Aorta (tissue), 5 donors: ENCODE measurements around the gene PTCHD1. TPM values are rescaled to one million over a fixed set of nuclear protein-coding genes. Genes with fewer than 3 reads are reported as not detected.

Experiments
- ATAC-seq: fragments of 200-7000 bp; cut with Tn5 transposase; one replicate; pipeline ENCODE4 v1.9.1; 2022; ENCODE audit warnings: moderate library complexity; ENCODE audit not compliant: low FRiP score
- DNase-seq, 2 donors: peaks; one replicate each; pipeline ENCODE4 v3.0.0-alpha.2; 2020
- H3K27ac ChIP-seq, 2 donors: one replicate each; pipeline ENCODE4 v1.5.1; 2013; ENCODE audit warnings: low read length in 2 of 2, mild to moderate bottlenecking in 2 of 2, moderate library complexity in 2 of 2, control low read depth in 1 of 2, inconsistent platforms in 1 of 2, low read depth in 1 of 2
- H3K27me3 ChIP-seq, 2 donors: one replicate each; pipeline ENCODE4 v1.6.1; 2013; ENCODE audit warnings: control low read depth in 1 of 2, low read length in 1 of 2, mild to moderate bottlenecking in 1 of 2, moderate library complexity in 1 of 2; ENCODE audit not compliant: insufficient read depth in 2 of 2, control insufficient read depth in 1 of 2
- H3K36me3 ChIP-seq, 2 donors: one replicate each; pipeline ENCODE4 v1.6.1; 2013; ENCODE audit warnings: control low read depth in 1 of 2, low read length in 1 of 2, mild to moderate bottlenecking in 1 of 2; ENCODE audit not compliant: insufficient read depth in 2 of 2, control insufficient read depth in 1 of 2
- H3K4me1 ChIP-seq, 2 donors: one replicate each; pipeline ENCODE4 v1.6.1; 2013; ENCODE audit warnings: low read length in 2 of 2, control low read depth in 1 of 2, mild to moderate bottlenecking in 1 of 2, moderate library complexity in 1 of 2; ENCODE audit not compliant: insufficient read depth in 2 of 2, control insufficient read depth in 1 of 2
- H3K4me3 ChIP-seq, 2 donors: one replicate each; pipeline ENCODE4 v1.5.1; 2013; ENCODE audit warnings: low read length in 2 of 2, control low read depth in 1 of 2, mild to moderate bottlenecking in 1 of 2
- H3K9me3 ChIP-seq: one replicate; pipeline ENCODE4 v1.6.1; 2013; ENCODE audit warnings: mild to moderate bottlenecking, low read length; ENCODE audit not compliant: control insufficient read depth
- WGBS, 2 donors: extraction: QIAGEN DNeasy Blood & Tissue Kit; methylation state at CpG; one replicate each; pipeline ENCODE4 v1.1.7; 2013; 5-methylcytosine and 5-hydroxymethylcytosine counted together
- intact Hi-C, 2 donors: fragments of 100-400 bp; cut with DNase I; formaldehyde crosslinking; loops; one replicate each; pipeline versions ENCODE4 v1.14.2 to v1.15.0; 2022
- polyA plus RNA-seq, 2 donors: library from polyadenylated mRNA; stranded (reverse); fragments of 200-250 nt; gene quantifications; one replicate each; pipeline ENCODE4 v1.2.3, GENCODE V29; 2013
- total RNA-seq, 2 donors: library from RNA; stranded (reverse); fragmentation: NEBNext Ultra II Directional; extraction: Animal tissue kit (Norgen Biotek cat#: 25700); gene quantifications; one replicate each; pipeline ENCODE4 v1.2.1, GENCODE V29; 2021
- donor health status: healthy with polysubstance abuse.
- donor health status: Bipolar disorder and iron deficiency.
- donor health status: DM: no; HTN: no; CAD: no.
- donor health status: DM: no; HTN: no; CAD: no.
- donor health status: DM: yes; HTN: yes; CAD: no.

Gene PTCHD1
- total and polyA plus RNA-seq, 4 donors: 0.03 to 16.2 (median 0.51) TPM; not detected in 1

GRCh38 chrX:23317799-23318724 lies 16.6 kb upstream of the PTCHD1 start:
- H3K9me3 ChIP-seq: no peaks in the 10 kb centered on the region
- no peaks in the 10 kb centered on the region for H3K4me1 ChIP-seq
- no peak overlapping the region for H3K4me3 ChIP-seq
- no peaks in the 10 kb centered on the region for H3K36me3 ChIP-seq
- H3K27me3 ChIP-seq: no peaks in the 10 kb centered on the region
- no peak overlapping the region for H3K27ac ChIP-seq
- intact Hi-C loops: no loop called here
- ATAC-seq (peak; percentile 48), DNase-seq (peak in 1 of 2 donors; percentile 74)
- WGBS, 2 donors: 42 to 56% methylated on average over 11 of the region's 11 CpGs

GRCh38 chrX:23327104-23327503 lies 7.5 kb upstream of the PTCHD1 start:
- H3K27me3 ChIP-seq: no peaks in the 10 kb centered on the region
- H3K36me3 ChIP-seq: no peaks in the 10 kb centered on the region
- WGBS, 2 donors: 33 to 52% methylated on average over 2 of the region's 2 CpGs
- no peak for DNase-seq
- H3K4me3 ChIP-seq: no peak overlapping the region
- H3K4me1 ChIP-seq: no peaks in the 10 kb centered on the region
- no peaks in the 10 kb centered on the region for H3K9me3 ChIP-seq
- H3K27ac ChIP-seq: no peak overlapping the region
- ATAC-seq: no peak
- intact Hi-C loops: no loop called here

GRCh38 chrX:23331701-23332100 lies 2.9 kb upstream of the PTCHD1 start:
- intact Hi-C loops: no loop called here
- no peak overlapping the region for H3K27ac ChIP-seq
- no peak overlapping the region for H3K4me3 ChIP-seq
- ATAC-seq (no peak), DNase-seq (no peak)
- no peaks in the 10 kb centered on the region for H3K36me3 ChIP-seq
- no peaks in the 10 kb centered on the region for H3K4me1 ChIP-seq
- no peaks in the 10 kb centered on the region for H3K27me3 ChIP-seq
- WGBS, 2 donors: 19 to 29% methylated on average over 11 of the region's 11 CpGs
- H3K9me3 ChIP-seq: no peaks in the 10 kb centered on the region

- intact Hi-C loops: no loop called here
- no peaks in the 10 kb centered on the region for H3K36me3 ChIP-seq
- no peaks in the 10 kb centered on the region for H3K27me3 ChIP-seq
- H3K4me1 ChIP-seq: no peaks in the 10 kb centered on the region
- H3K4me3 ChIP-seq: peak overlapping the region in 1 of 2 donors; percentile 8
- DNase-seq (peak in 1 of 2 donors; percentile 74), ATAC-seq (peak; percentile 47)
- WGBS, 2 donors: 1 to 21% methylated on average over 41 to 42 of the region's 42 CpGs
- no peaks in the 10 kb centered on the region for H3K9me3 ChIP-seq
- no peak overlapping the region for H3K27ac ChIP-seq
These were observed 2.4 kb upstream of the PTCHD1 start for GRCh38 chrX:23332101-23332887.

GRCh38 chrX:23332888-23333821 lies 1.5 kb upstream of the PTCHD1 start:
- WGBS, 2 donors: 1 to 28% methylated on average over 74 to 75 of the region's 75 CpGs
- Histone ChIP-seq H3K4me3 (peak overlapping the region; percentile 8 to 26), H3K27me3 (no peaks in the 10 kb centered on the region), H3K36me3 (no peaks in the 10 kb centered on the region), H3K27ac (no peak overlapping the region), H3K4me1 (no peaks in the 10 kb centered on the region), H3K9me3 (no peaks in the 10 kb centered on the region)
- ATAC-seq: peak; percentile 19
- no peak for DNase-seq
- intact Hi-C loops: no loop called here

- no peak overlapping the region for H3K27ac ChIP-seq
These were observed 668 bp upstream of the PTCHD1 start for GRCh38 chrX:23333842-23334520.

GRCh38 chrX:23334521-23334847 lies 165 bp upstream of the PTCHD1 start:
- Histone ChIP-seq H3K9me3 (no peaks in the 10 kb centered on the region), H3K27me3 (no peaks in the 10 kb centered on the region), H3K27ac (no peak overlapping the region), H3K4me3 (peak overlapping the region; percentile 26 to 66), H3K4me1 (no peaks in the 10 kb centered on the region), H3K36me3 (no peaks in the 10 kb centered on the region)
- intact Hi-C loops: no loop called here
- ATAC-seq (no peak), DNase-seq (no peak)
- 1 to 30% methylated on average over 30 to 63 of the region's 63 CpGs for WGBS, 2 donors

More at GRCh38 chrX:23333842-23334520, 668 bp upstream of the PTCHD1 start:
- intact Hi-C loops: no loop called here
- Histone ChIP-seq H3K27me3 (no peaks in the 10 kb centered on the region), H3K9me3 (no peaks in the 10 kb centered on the region), H3K36me3 (no peaks in the 10 kb centered on the region), H3K4me1 (no peaks in the 10 kb centered on the region), H3K4me3 (peak overlapping the region; percentile 26 to 66)
- 1 to 28% methylated on average over 37 to 54 of the region's 54 CpGs for WGBS, 2 donors
- peak in 1 of 2 donors; percentile 78 for DNase-seq
- peak; percentile 48 for ATAC-seq

- Histone ChIP-seq H3K27me3 (no peaks in the 10 kb centered on the region), H3K36me3 (no peaks in the 10 kb centered on the region), H3K4me1 (no peaks in the 10 kb centered on the region), H3K4me3 (no peak overlapping the region), H3K27ac (no peak overlapping the region), H3K9me3 (no peaks in the 10 kb centered on the region)
- no peak for ATAC-seq
- intact Hi-C loops: no loop called here
- DNase-seq: no peak
- 78 to 92% methylated on average over 4 of the region's 4 CpGs for WGBS, 2 donors
These were observed 3.7 kb downstream of the PTCHD1 start for GRCh38 chrX:23338334-23338733.
